Measurements from ENCODE around the gene ATL3.
"Not testable (repeated sequence)": the region's sequence is repeated elsewhere in the genome, so short reads cannot be mapped to it uniquely, and the experiment has no call there.

Gene ATL3

DNA sequence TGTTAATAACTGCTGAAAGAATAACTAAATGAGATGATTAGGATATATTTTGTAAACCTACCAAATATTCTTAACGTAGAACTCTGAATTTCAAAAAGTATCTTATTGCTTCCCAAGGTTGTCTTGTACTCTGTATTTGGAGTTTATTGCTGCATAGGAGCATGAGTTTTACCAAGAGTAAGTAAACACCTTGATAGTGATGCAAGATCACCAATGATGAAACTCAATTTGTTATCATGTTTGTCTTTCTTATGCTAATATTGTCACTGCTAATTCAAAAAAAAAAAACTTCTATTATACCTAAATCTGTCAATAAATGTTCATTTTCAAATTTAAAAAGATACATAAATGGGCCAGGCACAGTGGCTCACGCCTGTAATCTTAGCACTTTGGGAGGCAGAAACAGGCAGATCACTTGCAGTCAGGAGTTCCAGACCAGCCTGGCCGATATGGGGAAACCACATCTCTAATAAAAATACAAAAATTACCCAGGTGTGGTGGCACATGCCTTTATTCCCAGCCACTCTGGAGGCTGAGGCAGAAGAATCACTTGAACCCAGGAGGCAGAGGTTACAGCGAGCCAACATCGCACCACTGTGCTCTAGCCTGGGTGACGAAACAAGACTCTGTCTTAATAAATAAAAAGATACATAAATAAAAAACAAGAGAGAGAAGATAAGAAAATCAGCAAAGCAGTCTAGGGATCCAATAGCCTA lies 84.6 kb downstream of the ATL3 start:
- DNase-seq: no peak

DNA sequence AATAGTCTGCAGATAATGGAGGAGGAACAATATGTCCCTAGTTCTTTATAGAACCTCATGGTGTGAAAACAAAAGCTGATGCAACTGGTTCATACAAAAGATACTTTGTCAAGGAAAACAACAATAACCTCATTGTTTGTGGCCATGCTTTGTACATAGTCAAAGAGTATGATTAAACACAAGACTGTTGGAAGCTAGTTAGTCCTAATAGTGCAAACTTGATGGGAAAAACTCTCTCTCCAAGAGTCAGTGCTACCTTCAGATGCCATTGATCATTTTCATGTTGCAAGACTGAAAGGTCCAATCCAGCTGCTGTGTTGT lies 87.9 kb downstream of the ATL3 start:
- no peak for DNase-seq

DNA sequence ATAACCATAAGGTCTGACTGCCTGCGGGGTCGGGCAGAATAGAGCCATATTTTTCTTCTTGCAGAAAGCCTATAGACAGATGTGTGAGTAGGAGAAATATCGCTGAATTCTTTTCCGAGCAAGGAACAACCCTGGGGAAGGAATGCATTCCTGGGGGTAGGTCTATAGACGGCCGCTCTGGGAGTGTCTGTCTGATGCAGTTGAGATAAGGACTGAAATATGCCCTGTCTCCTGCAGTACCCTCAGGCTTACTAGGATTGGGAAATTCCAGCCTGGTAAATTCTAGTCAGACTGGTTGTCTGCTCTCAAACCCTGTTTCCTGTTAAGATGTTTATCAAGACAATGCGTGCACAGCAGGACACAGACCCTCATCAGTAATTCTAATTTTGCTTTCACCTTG lies 90.0 kb downstream of the ATL3 start:
- DNase-seq: not testable (repeated sequence)

DNA sequence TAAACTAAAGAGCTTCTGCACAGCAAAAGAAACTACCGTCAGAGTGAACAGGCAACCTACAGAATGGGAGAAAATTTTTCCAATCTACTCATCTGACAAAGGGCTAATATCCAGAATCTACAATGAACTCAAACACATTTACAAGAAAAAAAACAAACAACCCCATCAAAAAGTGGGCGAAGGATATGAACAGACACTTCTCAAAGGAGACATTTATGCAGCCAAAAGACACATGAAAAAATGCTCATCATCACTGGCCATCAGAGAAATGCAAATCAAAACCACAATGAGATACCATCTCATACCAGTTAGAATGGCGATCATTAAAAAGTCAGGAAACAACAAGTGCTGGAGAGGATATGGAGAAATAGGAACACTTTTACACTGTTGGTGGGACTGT lies 92.3 kb downstream of the ATL3 start:
- DNase-seq: not testable (repeated sequence)

DNA sequence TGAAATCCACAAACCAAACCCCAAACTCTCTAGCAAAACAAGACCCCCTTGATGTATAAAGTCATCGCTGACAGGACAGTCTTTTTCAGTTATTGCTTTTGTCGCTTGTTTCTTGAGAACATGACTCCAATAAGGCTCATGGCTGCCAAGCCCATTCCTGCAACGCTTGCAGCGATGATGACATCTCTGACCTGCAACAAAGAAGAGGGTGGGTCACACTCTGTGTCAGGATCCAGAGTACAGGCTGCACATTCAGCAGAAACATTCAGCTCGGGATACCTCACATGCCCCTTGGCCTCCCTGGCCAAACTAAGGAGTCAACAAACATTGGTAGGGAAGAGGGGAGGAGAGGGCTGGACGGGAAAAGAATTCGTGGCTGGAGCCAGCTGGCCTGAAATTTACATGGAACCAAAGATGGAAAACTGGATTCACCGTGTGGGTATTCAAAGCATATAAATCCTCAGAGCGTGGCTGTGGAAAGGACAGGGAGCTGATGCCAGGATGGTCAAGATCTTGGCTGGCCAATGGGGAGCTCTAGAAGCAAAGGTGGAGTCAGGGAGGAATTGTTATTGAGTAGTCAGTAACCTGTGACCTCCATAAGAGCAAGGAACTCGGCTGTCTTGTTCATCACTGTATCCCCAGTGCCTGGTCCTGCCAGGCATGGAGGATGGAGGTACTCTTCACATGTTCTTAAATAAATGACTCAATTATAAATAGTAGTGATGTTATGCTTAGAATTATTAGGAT lies 96.1 kb downstream of the ATL3 start:
- no peak for DNase-seq

Measured in T1000 (cell line).